GM21447 (cell line): ENCODE data around the gene COL15A1.

Source experiments
- ATAC-seq: cut with Tn5 transposase; IDR thresholded peaks from one replicate; pipeline ENCODE4 v1.9.1; 2021; ENCODE audit not compliant: unreplicated experiment

Gene COL15A1

DNA sequence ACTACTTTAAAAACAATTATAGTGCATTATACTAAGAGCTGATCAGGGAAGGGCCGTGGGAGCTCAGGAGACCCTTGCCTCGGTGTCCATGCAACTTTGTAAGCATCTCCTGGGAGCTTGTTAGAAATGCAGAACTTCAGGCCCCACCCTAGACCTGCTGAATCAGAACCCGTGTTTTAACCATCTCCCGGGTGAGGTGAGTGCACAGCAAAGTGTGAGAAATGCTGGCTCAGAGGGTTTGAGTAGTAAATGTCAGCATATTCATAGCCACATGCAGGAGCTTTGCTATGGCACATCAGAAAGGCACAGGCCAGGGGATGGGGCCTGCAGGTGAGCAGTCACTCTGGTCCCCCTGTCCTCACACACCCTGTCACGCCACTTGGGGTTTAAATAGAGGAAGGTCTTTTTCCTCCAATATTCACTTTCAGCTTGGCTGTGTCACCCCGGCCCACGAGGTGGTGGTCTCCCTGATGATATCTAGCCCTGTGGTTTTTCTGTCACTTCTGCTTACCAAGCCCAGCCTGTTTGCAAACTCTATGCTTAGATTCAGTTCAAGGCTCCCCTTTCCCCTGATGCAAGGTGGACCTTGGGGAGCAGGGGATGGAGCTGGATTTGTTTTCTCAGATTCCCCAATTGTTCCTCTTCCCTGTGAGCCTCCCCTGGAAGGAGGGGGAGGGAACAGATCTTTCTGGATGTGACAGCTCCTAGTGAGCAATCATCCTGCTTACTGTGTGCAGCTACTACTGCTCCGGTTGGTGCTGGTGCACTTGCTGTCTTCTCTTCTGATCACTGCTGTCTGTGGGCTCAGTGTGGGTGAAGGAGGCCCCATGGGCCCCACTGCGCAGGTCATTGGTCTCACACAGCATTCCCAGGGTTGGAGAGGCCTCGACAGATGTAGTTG, 109.4 kb downstream of the COL15A1 start:
- no peak for ATAC-seq

DNA sequence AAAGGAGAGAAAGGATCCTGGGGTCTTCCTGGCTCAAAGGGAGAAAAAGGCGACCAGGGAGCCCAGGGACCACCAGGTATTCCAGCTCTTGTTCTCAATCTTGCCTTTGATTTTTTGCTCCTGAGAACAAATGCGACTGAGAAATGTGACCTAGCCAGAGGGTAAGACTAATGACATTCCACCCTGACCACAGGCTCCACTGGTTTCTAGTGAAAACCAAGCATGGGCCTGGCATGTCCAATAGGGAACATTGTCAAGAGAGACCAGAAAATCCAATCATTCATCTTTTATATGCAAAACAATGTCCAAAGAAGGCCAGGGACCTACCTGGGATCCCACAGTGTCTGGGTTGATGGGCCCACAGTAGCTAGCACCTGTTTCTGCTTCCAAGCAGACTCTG, 110.9 kb downstream of the COL15A1 start:
- ATAC-seq = no peak

- ATAC-seq = no peak
Measured at GRCh38 chr9:99055384-99055783, 111.7 kb downstream of the COL15A1 start.

DNA sequence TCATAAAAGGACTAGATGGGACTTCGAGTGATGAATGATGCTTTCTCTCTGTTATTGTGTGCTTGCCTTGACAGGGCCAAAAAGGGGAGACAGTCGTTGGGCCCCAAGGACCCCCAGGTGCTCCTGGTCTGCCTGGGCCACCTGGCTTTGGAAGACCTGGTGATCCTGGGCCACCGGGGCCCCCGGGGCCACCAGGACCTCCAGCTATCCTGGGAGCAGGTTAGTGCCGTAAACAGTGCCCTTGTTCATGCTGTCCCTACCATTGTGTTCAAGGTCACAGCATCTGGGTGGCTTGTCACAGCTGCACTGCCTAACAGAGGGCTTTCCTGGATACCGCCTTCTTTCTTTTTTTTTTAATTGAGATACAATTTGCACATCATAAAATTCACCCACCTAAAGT, 112.5 kb downstream of the COL15A1 start:
- ATAC-seq = no peak

DNA sequence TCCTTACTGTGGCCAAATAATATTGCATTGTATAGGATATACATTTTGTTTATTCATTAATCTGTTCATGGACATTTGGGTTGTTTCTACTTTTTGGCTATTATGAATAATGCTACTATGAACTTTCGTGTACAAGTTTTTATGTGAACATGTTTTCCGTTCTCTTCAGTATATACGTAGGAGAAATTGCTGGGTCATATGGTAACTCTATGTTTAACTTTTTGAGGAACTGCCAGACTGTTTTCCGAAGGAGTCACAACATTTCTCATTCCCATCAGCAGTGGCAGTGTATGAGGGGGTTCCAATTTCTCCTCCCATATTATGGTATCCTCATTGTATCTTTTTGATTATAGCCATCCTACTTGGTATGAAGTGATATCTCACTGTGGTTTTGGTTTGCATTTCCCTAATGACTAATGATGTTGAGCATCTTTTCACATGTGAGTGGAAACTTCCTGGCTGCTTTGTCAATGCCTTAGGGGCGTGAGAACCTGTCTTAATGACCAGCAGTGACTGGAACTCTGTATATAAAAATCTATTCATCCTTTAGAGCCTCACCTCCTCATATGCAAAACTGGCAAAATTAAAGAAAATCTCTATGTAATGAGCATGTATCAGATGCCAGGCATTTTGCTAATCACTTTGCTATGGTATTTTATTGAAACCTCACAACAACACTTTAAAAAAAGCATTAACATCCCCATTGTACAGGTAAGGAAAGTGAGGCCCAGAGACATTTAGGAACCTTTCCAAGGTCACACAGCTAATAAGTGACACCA, 113.4 kb downstream of the COL15A1 start:
- no peak for ATAC-seq

DNA sequence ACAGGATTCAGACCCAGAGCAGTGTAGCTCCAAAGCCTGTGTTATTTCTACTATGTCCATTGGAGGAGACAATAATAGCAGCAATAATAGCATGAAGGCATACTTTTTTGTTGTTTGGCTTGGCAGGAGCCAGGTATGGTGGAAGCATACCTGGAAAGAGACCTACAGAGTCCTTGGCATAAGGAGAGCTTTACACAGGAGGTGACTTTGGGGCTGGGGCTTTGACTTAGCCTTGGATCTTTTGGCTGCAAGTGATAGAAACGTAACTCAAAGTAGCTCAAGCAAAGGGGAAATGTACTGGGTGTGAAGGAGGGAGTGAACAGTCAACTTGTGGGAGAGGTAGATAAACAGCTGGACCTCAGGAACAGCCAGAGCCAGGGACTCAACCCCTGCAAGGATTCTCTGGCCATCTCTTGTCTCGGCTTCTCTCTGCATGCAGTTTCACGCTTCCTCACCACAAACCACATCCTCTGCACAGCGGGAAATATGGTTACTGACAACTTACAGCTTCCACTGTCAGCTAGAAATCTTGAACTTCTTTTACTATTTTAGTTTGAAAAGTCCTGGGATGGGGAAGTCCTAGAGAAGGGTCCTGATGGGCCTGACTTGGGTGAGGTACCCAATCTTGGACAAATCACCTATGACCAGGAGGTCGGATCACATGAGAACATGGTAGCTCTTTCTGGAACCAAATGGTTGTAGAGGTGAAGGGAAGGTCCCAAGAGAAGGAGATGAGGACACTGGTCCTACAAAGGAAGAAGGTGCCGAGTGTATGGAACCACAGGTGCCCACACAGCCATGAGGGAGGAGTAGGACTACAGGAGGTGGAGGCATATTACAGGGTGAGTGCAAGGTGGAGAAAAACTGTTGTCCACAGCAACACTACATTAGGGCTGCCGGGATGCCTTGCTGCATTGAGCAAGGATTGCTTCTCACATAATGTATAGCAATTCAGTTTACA, 114.2 kb downstream of the COL15A1 start:
- peak; percentile 82 for ATAC-seq

GRCh38 chr9:99058964-99059921, 115.5 kb downstream of the COL15A1 start:
- ATAC-seq = peak; percentile 57

GRCh38 chr9:99060621-99061020, 116.9 kb downstream of the COL15A1 start:
- ATAC-seq = no peak

DNA sequence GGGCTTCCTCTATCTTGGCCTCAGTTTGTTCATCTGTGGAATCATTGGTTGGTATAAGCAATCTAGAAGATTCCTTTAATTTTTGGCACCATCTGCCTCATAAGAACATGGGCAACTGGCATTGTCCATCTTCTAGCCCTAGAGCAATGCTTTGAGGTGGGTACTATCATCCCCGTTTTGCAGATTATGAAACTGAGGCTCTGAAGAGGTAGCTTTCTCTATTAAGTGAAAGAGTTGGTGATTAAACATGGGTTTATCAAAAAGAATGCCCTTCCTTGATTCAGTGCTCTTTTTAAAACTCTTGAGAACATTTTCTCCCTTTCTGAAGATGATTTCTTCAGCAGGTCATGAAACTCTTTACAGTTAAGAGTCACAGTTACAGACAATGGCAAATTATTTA, 118.8 kb downstream of the COL15A1 start:
- ATAC-seq = no peak

DNA sequence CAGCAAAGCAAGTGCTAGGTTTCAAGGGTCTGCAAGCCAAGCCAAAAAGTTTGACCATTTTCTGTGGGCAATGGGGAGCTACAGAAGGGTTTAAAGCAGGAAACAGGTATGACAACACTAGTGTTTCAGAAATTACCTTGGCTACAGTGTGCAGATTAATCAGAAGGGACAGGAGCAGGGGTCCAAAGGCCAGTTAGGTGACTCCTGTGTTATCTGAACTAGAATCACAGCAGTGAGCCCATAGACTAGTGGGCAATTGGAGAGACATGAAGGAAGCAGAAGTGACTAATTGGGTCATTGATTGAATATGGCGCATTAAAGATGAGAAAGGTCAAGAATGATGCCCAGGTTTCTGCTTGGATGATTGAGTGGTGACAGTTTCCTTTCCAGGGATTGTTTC, 119.8 kb downstream of the COL15A1 start:
- no peak for ATAC-seq

DNA sequence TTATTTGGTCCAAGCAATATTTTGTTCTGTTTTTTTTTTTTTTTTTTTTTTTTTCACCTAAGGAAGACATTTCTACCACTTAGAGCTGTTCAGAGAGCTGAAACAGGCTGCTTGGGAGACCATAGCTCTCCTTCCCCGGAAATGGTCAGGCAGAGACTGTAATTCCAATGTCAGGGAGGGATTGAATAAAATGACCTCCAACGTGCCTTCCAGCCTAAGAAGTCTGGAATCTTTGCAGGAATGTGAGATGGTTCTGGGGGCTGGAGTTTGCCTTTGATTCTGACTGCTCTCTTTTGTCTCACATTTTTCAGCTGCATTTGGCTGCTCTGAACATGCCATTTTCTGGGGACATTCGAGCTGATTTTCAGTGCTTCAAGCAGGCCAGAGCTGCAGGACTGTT, 122.9 kb downstream of the COL15A1 start:
- no peak for ATAC-seq

DNA sequence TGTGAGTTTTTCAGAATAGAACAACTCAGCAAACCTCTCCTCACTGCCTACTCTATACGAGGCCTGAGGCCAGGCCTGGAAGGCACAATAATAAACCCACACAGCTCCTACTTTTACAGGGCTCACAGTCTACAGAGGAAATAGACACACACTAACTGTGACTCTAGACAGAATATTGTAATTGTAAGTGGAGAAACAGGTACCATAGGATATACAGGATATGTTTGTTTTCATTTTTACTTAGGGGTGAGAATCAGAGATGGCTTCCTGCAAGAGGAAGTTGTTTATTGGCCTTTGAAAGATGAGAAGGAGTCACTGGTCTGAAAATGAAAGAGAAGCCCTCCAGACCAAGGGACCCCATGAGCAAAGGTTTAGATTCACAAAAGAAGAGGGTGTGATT, 125.4 kb downstream of the COL15A1 start:
- ATAC-seq = no peak

- ATAC-seq = no peak
Measured at GRCh38 chr9:99069546-99069945, 125.8 kb downstream of the COL15A1 start.

DNA sequence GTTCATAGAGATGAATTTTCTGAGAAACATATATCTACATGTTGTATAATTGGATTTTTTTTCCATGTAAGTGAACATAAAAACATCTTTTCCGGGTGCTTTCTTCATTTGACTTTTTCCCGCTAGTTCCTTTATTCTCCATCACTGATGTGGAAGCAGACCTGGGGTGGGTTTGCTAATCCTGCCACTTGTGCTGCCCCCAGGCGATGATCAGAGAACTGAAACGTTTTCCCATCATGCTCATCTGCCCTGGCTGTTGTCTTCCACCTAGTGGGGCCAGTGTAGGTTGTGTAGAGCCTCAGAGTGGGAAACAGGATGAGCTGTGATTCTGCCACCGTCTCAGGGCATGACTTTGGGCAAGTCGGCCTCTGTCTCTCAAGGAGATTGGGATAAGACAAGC, 127.0 kb downstream of the COL15A1 start:
- ATAC-seq = no peak

GRCh38 chr9:99071313-99072039, 127.8 kb downstream of the COL15A1 start:
- ATAC-seq = no peak

DNA sequence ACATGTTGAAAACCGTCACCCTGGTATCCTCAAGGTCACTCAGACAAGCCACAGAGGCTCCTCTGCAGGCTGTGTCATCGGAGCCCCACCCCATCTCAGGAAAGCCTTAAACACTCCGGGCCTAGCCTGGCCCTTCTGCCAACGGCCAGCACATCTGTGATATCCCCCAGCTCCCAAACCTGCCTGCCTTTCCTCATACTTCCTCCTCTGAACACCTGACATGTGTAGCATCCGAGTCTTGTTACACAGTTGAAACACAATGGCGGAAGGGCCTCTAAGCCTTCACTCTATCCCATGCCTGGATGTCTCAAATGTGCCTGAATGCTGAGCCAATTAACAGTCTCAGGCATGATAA, 128.3 kb downstream of the COL15A1 start:
- ATAC-seq = no peak

- ATAC-seq = no peak
Measured at GRCh38 chr9:99073347-99073746, 129.6 kb downstream of the COL15A1 start.

DNA sequence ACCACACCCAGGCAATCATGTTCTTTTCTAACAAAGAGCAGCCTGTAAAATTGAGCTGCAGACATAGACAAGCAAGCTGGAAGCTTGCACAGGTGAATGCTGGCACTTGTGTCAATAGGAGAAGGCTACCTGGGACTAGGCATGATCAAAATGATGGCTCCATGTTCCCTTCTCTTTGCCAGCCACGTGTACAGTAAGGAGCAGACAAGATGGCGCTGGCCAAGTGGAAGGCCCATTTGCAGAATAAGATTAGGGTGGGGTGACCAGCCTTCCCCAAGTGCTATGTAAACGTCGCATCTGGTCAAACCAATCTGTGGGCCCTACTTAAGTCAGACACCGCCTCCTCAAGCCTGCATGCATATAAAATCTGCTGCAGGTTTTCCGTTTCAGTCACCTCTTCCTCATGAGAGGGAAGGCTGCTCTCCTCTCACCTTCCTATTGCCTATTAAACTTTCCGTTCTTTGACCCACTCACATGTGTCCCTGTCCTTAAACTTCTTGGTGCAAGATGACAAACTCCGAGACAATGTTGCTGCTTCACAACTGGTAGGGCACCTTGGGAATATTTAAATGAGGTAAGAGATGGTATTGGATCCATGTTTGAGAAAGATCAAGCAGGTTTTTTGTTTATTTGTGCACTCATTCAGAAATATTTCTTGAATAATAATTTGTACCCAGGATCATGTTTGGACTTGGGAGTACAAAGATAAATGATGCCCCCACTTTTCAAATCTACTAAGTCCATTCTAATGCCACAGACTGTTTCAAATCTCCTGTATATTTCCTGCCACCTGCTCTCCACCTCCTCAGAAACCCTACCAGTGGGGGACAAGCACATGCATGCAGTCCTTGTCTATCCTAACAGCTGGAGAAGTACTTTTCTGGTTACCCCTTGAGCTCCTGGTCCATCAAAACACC, 130.5 kb downstream of the COL15A1 start:
- ATAC-seq = no peak
